Suprapubic skin (tissue), 4 donors: Measurements from ENCODE around the gene PGGHG. TPM values are rescaled to one million over a fixed set of nuclear protein-coding genes. Genes with fewer than 3 reads are reported as not detected.
"Not testable (repeated sequence)": the region's sequence is repeated elsewhere in the genome, so short reads cannot be mapped to it uniquely, and the experiment has no call there.

Experiments used
- DNase-seq, 2 donors: peaks; one replicate each; pipeline ENCODE4 v3.0.0-alpha.2; 2019; ENCODE audit warnings: low spot score in 2 of 2
- H3K27ac ChIP-seq: fragments of 200-600 bp; sonication (generic); one replicate; pipeline ENCODE4 v1.5.1; 2019
- H3K27me3 ChIP-seq: fragments of 200-600 bp; sonication (generic); one replicate; pipeline ENCODE4 v1.5.1; 2019
- H3K36me3 ChIP-seq: fragments of 200-600 bp; sonication (generic); one replicate; pipeline ENCODE4 v1.5.1; 2019
- H3K4me1 ChIP-seq: fragments of 200-600 bp; sonication (generic); one replicate; pipeline ENCODE4 v1.5.1; 2019
- H3K4me3 ChIP-seq: fragments of 200-600 bp; sonication (generic); one replicate; pipeline ENCODE4 v1.5.1; 2019; ENCODE audit warnings: mild to moderate bottlenecking
- H3K9me3 ChIP-seq: fragments of 200-600 bp; sonication (generic); one replicate; pipeline ENCODE4 v1.5.1; 2019
- CTCF ChIP-seq, 2 donors: fragments of 200-600 bp in 1 of 2; fragments of 450-650 bp in 1 of 2; sonication (generic) in 1 of 2; IDR thresholded peaks; one replicate each; pipeline ENCODE4 v1.5.1; 2016 to 2019; ENCODE audit warnings: antibody characterized with exemption in 2 of 2, mild to moderate bottlenecking in 1 of 2, moderate library complexity in 1 of 2
- EP300 ChIP-seq: sonication (generic); formaldehyde crosslinking; IDR thresholded peaks from one replicate; pipeline ENCODE4 v1.6.1; 2017; ENCODE audit warnings: antibody characterized with exemption
- POLR2A ChIP-seq, 2 donors: fragments of 450-650 bp; IDR thresholded peaks; one replicate each; pipeline ENCODE4 v1.6.1; 2017; ENCODE audit warnings: antibody characterized with exemption in 2 of 2, mild to moderate bottlenecking in 2 of 2, moderate library complexity in 2 of 2
- POLR2AphosphoS5 ChIP-seq, 3 donors: sonication (generic); formaldehyde crosslinking; IDR thresholded peaks; one replicate each; pipeline ENCODE4 v1.6.1; 2017; ENCODE audit warnings: antibody characterized with exemption in 3 of 3
- WGBS: methylation state at CpG from one replicate; pipeline ENCODE4 v1.1.5; 2018; 5-methylcytosine and 5-hydroxymethylcytosine counted together
- total RNA-seq, 4 donors: library from RNA; depleted of rRNA; stranded (reverse); fragments of >200 nt; gene quantifications; one replicate each; pipeline ENCODE4 v1.1.0, GENCODE V29; 2016

Gene PGGHG
- total RNA-seq, 4 donors from 2014 or later = 3.5 to 22.0 (median 8.1) TPM

DNA sequence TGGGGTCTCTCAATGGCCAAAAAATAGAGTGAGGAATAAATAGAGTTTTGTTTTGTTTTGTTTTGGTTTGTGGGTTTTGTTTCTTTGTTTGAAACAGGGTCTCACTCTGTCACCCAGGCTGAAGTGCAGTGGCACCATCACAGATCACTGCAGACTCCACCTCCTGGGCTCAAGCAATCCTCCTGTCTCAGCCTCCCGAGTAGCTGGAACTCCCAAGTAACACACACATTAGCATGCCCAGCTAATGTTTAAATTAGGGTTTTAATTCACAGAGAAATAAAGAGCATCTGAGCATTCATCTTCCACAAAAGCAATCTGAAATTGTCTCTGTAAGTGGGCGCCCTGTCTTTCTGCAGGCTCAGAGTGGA is 40.9 kb downstream of the PGGHG start:
- no peaks in the 10 kb centered on the region for H3K36me3 ChIP-seq
- H3K4me3 ChIP-seq = no peak overlapping the region
- 88% methylated on average over 2 of the region's 2 CpGs for WGBS
- no peaks in the 10 kb centered on the region for H3K9me3 ChIP-seq
- H3K4me1 ChIP-seq = peaks cover 34% of the 10 kb centered on the region
- H3K27ac ChIP-seq = no peak overlapping the region
- DNase-seq = no peak
- no peaks in the 10 kb centered on the region for H3K27me3 ChIP-seq
- no peak for TF ChIP-seq POLR2AphosphoS5 (IDR thresholded peaks at IDR 0.05)
- no peak for TF ChIP-seq EP300
- no peak for TF ChIP-seq CTCF (IDR thresholded peaks at IDR 0.05)
- TF ChIP-seq POLR2A (IDR thresholded peaks at IDR 0.05) = no peak

GRCh38 chr11:330307-330693 is 41.4 kb downstream of the PGGHG start:
- H3K4me1 ChIP-seq = peaks cover 36% of the 10 kb centered on the region
- no peaks in the 10 kb centered on the region for H3K9me3 ChIP-seq
- H3K27ac ChIP-seq = no peak overlapping the region
- no peaks in the 10 kb centered on the region for H3K27me3 ChIP-seq
- 72% methylated on average over 13 of the region's 14 CpGs for WGBS
- peak in 1 of 2 donors; percentile 60 for DNase-seq
- TF ChIP-seq CTCF (IDR thresholded peaks at IDR 0.05) (no peak), POLR2A (IDR thresholded peaks at IDR 0.05) (no peak), POLR2AphosphoS5 (IDR thresholded peaks at IDR 0.05) (no peak), EP300 (no peak)
- H3K4me3 ChIP-seq = no peak overlapping the region
- no peaks in the 10 kb centered on the region for H3K36me3 ChIP-seq

DNA sequence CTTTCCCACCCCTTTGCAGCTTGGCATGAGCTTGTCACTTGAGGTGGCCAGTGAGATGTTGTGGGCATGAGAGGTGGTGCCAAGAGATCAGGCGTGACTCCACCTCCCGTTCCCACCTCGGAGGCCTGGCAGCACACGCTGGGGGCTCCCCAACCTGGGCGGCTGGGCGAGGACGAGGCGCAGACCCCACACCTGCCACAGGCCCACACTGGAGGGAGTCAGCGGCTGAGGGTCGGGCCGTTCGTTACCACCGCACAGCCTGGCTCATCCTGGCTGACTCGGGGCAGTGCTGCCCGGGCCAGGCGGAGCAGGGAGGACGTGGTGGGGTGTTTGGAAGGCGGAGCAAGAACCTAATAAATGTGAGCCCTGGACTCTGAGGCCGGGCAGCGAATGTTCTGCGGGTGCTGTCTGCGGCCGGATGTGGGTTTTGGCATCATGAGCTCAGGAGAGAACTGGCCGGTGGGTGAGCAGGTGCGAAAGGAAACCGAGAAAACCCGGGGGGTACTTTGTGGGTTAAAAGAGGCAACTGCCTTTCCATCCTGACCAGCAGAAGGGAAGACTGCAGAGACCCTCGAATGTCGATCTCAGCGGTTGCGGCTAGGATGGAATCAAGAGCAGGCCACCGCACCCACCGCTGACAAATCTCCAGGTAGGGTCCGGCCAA is 41.9 kb downstream of the PGGHG start:
- H3K27me3 ChIP-seq = no peaks in the 10 kb centered on the region
- H3K36me3 ChIP-seq = no peaks in the 10 kb centered on the region
- DNase-seq = peak in 1 of 2 donors; percentile 55
- H3K9me3 ChIP-seq = no peaks in the 10 kb centered on the region
- peaks cover 38% of the 10 kb centered on the region for H3K4me1 ChIP-seq
- 87% methylated on average over 26 of the region's 34 CpGs for WGBS
- no peak overlapping the region for H3K27ac ChIP-seq
- TF ChIP-seq EP300 (no peak), POLR2AphosphoS5 (IDR thresholded peaks at IDR 0.05) (no peak), CTCF (IDR thresholded peaks at IDR 0.05) (no peak), POLR2A (IDR thresholded peaks at IDR 0.05) (no peak)
- H3K4me3 ChIP-seq = no peak overlapping the region

GRCh38 chr11:331358-332060 is 42.6 kb downstream of the PGGHG start:
- no peak overlapping the region for H3K27ac ChIP-seq
- H3K9me3 ChIP-seq = no peaks in the 10 kb centered on the region
- 80% methylated on average over 19 of the region's 19 CpGs for WGBS
- no peak overlapping the region for H3K4me3 ChIP-seq
- no peaks in the 10 kb centered on the region for H3K36me3 ChIP-seq
- H3K27me3 ChIP-seq = no peaks in the 10 kb centered on the region
- peak in 1 of 2 donors; percentile 54 for DNase-seq
- peaks cover 32% of the 10 kb centered on the region for H3K4me1 ChIP-seq
- TF ChIP-seq EP300 (no peak), POLR2A (IDR thresholded peaks at IDR 0.05) (no peak), POLR2AphosphoS5 (IDR thresholded peaks at IDR 0.05) (no peak), CTCF (IDR thresholded peaks at IDR 0.05) (no peak)

GRCh38 chr11:332651-333480 is 43.9 kb downstream of the PGGHG start:
- TF ChIP-seq POLR2A (IDR thresholded peaks at IDR 0.05) (no peak), CTCF (IDR thresholded peaks at IDR 0.05) (no peak), EP300 (no peak), POLR2AphosphoS5 (IDR thresholded peaks at IDR 0.05) (no peak)
- H3K27ac ChIP-seq = no peak overlapping the region
- peaks cover 20% of the 10 kb centered on the region for H3K4me1 ChIP-seq
- no peak overlapping the region for H3K4me3 ChIP-seq
- H3K27me3 ChIP-seq = no peaks in the 10 kb centered on the region
- H3K36me3 ChIP-seq = no peaks in the 10 kb centered on the region
- DNase-seq = no peak
- WGBS = 92% methylated on average over 19 of the region's 23 CpGs
- H3K9me3 ChIP-seq = no peaks in the 10 kb centered on the region

DNA sequence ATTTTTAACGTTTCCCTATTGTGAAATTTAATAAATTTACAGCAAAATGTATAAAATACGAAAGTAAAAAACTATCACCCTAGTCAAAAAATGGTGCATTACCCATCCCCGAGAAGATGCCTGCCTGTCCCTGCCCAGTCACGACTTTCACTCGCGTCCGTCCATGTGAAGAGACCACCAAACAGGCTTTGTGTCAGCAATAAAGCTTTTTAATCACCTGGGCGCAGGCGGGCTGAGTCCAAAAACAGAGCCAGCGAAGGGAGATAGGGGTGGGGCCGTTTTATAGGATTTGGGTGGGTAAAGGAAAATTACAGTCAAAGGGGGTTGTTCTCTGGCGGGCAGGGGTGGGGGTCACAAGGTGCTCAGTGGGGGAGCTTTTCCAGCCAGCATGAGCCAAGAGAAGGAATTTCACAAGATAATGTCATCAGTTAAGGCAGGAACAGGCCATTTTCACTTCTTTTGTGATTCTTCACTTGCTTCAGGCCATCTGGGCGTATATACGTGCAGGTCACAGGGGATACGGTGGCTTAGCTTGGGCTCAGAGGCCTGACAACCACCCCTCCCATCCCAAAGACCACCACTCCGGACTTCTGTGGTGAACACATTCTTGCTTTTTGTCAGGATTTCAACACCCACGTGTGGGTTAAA is 44.8 kb downstream of the PGGHG start:
- DNase-seq, H3K27me3 ChIP-seq, H3K27ac ChIP-seq, H3K4me3 ChIP-seq, H3K9me3 ChIP-seq, H3K36me3 ChIP-seq: not testable (repeated sequence)
- WGBS = 85% methylated on average over 17 of the region's 17 CpGs
- H3K4me1 ChIP-seq = peaks cover 16% of the 10 kb centered on the region
